GM18907 (cell line): ENCODE data around the gene LENEP.

Source experiments
- ATAC-seq: cut with Tn5 transposase; IDR thresholded peaks from one replicate; pipeline ENCODE4 v1.9.1; 2021; ENCODE audit warnings: mild to moderate bottlenecking, moderate library complexity; ENCODE audit not compliant: unreplicated experiment

Gene LENEP

GRCh38 chr1:154993572-154994268 lies at the start of gene LENEP:
LENEP (plus strand) TSS chr1:154993586; CDS start chr1:154993608, 22 bp downstream.
- ATAC-seq: no peak

DNA sequence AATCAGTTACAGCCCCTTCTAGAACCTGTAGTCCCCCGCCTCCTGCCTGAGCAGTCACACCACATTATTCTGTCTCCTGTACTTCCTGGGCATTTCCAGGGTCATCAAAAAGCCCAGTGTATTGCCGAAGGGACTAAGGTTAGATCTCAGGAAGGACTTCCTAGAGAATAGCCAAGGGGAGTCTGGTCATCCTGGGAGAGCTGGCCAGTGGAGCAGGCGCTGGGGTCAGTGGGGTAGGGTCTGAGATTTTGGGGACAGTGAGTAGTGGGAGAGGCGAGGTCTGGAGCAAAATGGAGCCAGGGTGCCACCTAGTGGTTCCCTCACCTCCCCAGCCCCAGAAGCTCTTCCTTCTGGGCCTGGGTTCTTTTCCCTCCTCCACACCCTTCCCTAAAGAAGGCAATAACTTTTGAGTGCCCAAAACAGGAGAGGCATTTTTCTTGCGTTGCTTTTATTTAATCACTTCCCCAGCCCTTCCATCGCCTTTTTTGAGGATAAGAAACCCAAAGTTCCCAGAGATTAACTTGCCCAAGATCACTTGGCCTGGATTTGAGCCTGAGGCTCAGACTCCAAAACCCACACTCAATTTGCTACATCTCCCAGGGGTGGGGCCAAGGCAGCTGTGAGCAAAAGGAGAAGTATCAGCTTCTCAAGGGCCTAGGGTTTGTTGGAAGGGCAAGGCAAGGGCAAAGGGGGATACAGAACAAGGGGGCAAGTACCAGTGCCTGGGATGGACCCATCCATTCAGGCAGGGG lies 49.6 kb upstream of the LENEP start:
- no peak for ATAC-seq

- ATAC-seq: no peak
These were observed 48.8 kb upstream of the LENEP start for GRCh38 chr1:154944401-154945159.

DNA sequence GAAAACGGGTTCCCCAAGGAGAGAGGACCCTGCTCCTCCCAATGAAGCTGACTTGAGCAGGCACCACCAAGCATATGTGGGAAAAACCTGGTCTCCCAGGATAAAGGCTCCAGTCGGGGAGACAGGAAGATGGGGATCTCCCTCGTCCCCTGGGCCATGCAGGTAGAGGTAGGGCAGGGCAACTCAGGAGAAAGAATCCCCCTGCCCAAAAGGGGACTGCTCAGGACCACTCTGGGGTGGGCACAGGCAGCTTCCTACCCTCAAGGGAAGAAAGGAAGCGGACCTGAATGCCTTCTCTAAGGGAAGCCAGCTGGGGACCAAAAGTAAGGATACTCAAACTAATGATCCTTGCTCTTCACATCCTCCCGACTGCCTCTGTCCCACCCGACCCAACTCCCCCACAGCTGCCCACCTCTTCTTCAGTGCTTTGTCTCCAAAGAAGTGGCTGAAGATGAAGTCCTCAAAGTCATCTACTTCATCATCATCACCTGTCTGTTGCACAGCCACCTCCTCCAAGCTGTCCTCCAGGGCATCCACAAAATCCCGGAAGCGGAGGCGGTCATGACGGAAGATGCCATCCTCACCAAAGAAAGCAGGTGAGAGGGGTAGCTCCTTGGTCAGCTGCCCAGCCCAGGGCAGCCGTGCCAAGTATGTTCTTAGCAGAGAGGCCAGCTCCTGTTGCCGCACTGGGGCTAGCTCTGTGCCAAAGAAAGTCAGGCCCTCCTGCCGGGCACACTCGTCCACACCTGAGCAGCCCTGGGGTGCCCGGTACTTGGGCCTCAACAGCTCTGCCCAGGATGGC lies 48.0 kb upstream of the LENEP start:
- no peak for ATAC-seq

DNA sequence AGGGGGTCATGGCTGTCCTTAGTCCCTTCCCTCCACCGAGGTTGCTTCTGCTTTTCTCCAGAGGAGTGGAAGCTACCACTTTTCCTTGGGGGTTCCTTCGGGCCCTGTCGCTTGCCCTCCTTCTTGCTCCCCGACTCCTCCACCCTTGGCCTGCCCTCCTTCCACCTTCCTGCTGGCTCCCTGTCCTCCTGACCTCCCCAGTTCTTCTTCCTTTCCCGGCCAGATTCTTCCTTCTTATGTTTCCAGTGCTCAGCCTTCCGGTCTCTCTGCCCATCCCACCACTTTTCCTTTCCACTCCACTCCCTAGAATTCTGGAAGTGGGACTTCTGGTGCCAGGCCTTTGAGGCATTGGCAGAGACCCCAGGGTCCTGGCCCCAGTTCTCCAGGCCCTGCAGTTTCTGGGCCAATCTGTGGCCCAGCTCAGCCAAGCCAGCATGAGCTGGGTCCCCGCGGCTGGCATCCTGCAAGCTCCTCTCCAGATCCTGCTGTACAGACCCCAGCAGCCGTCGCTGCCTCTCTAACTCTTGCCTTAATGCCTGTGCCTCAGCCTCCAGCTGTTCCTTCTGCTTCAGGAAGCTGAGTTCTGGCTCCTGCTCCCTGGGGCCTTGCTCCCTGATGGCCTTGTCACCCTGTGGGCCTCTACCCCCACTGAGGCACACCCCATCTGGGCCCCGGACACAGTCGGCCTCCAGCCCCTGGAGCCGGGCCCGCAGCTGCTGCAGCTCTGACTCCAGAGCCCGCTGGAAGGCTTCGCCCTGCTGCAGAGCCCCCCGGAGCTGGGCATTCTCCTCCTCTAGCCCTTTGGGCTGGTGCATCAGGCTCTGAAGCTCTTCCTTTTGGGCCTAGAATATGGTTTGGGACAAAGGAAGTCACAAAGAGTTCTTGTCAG lies 47.2 kb upstream of the LENEP start:
- ATAC-seq: no peak

GRCh38 chr1:154948079-154948478 lies 45.3 kb upstream of the LENEP start:
- ATAC-seq: no peak

- ATAC-seq: no peak
These were observed 41.3 kb upstream of the LENEP start for GRCh38 chr1:154951901-154952657.

- ATAC-seq: no peak
These were observed 40.7 kb upstream of the LENEP start for GRCh38 chr1:154952664-154953063.

GRCh38 chr1:154953611-154954038 lies 39.8 kb upstream of the LENEP start:
- no peak for ATAC-seq

- no peak for ATAC-seq
These were observed 38.8 kb upstream of the LENEP start for GRCh38 chr1:154954541-154954940.

GRCh38 chr1:154955039-154955717 lies 38.2 kb upstream of the LENEP start:
- ATAC-seq: no peak

DNA sequence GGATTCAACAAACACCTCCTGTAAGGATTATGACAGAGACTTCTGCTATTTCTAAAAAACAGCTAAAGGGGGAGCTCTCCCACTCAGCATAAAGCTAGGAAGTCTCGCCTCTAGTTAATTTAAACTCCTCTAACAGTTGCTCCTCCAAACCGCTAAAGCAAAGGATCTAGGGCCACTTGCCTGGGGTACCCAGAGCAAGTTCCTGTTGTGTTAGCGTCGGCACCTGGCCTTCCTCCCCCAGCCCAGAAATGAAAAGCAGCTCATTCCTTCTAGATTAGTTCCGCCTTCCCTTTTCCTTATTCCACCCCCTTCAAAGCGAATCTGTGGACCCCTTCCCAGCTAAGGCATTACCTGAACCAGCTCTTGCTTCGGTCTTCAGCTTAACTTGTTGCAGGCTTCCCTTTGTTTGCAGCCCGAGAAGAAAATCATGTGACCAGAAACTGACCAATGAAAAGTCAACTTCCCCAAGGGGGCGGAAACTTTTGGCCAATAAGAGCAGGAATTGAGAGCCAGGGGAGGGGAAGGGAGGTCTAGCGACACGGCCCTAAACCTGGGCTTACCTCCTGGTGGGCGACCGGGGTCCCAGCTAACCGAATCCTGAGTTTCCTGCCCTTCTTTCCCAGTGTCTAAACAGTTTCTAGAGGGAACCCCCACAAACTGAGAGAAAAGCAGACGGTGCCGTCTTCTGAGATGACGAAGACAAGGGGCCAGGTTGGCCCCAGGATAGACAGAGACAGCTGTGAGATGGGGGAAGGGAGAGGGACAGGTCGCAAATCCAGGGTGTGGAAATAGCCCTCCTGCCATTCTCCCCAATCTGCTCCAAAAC lies 37.5 kb upstream of the LENEP start, which contains the start of gene PBXIP1:
Gene PBXIP1 (minus strand): TSS at position 382 of the 826 bp plus-strand sequence. CDS start 2,378 bp downstream, outside the sequence.
- ATAC-seq: peak; percentile 57

DNA sequence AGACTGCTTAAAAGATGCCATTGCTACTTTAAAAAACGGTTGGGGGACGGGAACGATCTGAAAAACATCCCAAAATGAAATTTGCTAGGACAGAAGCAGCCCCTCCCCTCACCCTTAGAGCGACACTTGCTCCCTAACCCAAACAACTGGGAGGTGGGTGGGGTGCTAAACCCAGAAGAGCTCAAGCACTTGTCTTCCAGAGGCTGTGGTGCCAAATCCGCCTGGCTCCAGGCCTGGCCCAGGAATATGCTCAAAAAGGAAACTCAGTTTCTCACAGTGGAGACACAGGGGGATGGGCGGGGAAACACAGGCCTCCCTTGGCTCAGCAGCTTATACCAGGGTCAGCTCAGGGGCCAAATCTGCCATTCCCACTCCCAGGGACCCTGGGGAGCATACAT lies 36.8 kb upstream of the LENEP start:
- ATAC-seq: no peak

GRCh38 chr1:154957091-154957657 lies 36.2 kb upstream of the LENEP start:
- ATAC-seq: no peak

GRCh38 chr1:154958036-154958435 lies 35.4 kb upstream of the LENEP start:
- ATAC-seq: no peak

- no peak for ATAC-seq
These were observed 34.5 kb upstream of the LENEP start for GRCh38 chr1:154958681-154959425.

- no peak for ATAC-seq
These were observed 34.0 kb upstream of the LENEP start for GRCh38 chr1:154959426-154959780.
